ENCODE data around the gene ATXN1.
"Not testable (repeated sequence)": the region's sequence is repeated elsewhere in the genome, so short reads cannot be mapped to it uniquely, and the experiment has no call there.

The ATXN1 gene

GRCh38 chr6:16546861-16547260, 214.4 kb downstream of the ATXN1 start:
- no peak for TF ChIP-seq CTCF (IDR thresholded peaks at IDR 0.05; ENCODE audit: low read depth, low read length, missing control alignments)
- no peak for DNase-seq (ENCODE audit: low read depth)
- H3K4me3 ChIP-seq (ENCODE audit: low read depth, low read length) = no peak overlapping the region

GRCh38 chr6:16545382-16545781, 215.9 kb downstream of the ATXN1 start:
- no peak for DNase-seq (ENCODE audit: low read depth)
- no peak overlapping the region for H3K4me3 ChIP-seq (ENCODE audit: low read depth, low read length)
- no peak for TF ChIP-seq CTCF (IDR thresholded peaks at IDR 0.05; ENCODE audit: low read depth, low read length, missing control alignments)

- no peak overlapping the region for H3K4me3 ChIP-seq (ENCODE audit: low read depth, low read length)
- DNase-seq (ENCODE audit: low read depth) = no peak
- no peak for TF ChIP-seq CTCF (IDR thresholded peaks at IDR 0.05; ENCODE audit: low read depth, low read length, missing control alignments)
Measured at GRCh38 chr6:16544521-16544920, 216.7 kb downstream of the ATXN1 start.

GRCh38 chr6:16544006-16544405, 217.3 kb downstream of the ATXN1 start:
- no peak for DNase-seq (ENCODE audit: low read depth)
- no peak for TF ChIP-seq CTCF (IDR thresholded peaks at IDR 0.05; ENCODE audit: low read depth, low read length, missing control alignments)
- H3K4me3 ChIP-seq (ENCODE audit: low read depth, low read length) = no peak overlapping the region

GRCh38 chr6:16543521-16543920, 217.7 kb downstream of the ATXN1 start:
- no peak overlapping the region for H3K4me3 ChIP-seq (ENCODE audit: low read depth, low read length)
- no peak for TF ChIP-seq CTCF (IDR thresholded peaks at IDR 0.05; ENCODE audit: low read depth, low read length, missing control alignments)
- DNase-seq (ENCODE audit: low read depth) = no peak

GRCh38 chr6:16542070-16542469, 219.2 kb downstream of the ATXN1 start:
- DNase-seq (ENCODE audit: low read depth) = no peak
- H3K4me3 ChIP-seq (ENCODE audit: low read depth, low read length) = no peak overlapping the region
- no peak for TF ChIP-seq CTCF (IDR thresholded peaks at IDR 0.05; ENCODE audit: low read depth, low read length, missing control alignments)

GRCh38 chr6:16540804-16541752, 220.2 kb downstream of the ATXN1 start:
- TF ChIP-seq CTCF (IDR thresholded peaks at IDR 0.05; ENCODE audit: low read depth, low read length, missing control alignments) = no peak
- H3K4me3 ChIP-seq (ENCODE audit: low read depth, low read length) = no peak overlapping the region
- no peak for DNase-seq (ENCODE audit: low read depth)

GRCh38 chr6:16540383-16540782, 220.9 kb downstream of the ATXN1 start:
- not testable (repeated sequence) for DNase-seq (ENCODE audit: low read depth); H3K4me3 ChIP-seq (ENCODE audit: low read depth, low read length)
